Measurements from ENCODE around the gene CFAP410.

GRCh38 chr21:44382536-44382935 lies 43.3 kb upstream of the CFAP410 start:
- no peak for TF ChIP-seq POLR2AphosphoS5 (IDR thresholded peaks at IDR 0.05)
- TF ChIP-seq CTCF (IDR thresholded peaks at IDR 0.05): no peak

All from stomach (tissue), 4 donors.